ENCODE data around the gene CTNNA1.
"Not testable (repeated sequence)": the region's sequence is repeated elsewhere in the genome, so short reads cannot be mapped to it uniquely, and the experiment has no call there.

CTNNA1 gene

DNA sequence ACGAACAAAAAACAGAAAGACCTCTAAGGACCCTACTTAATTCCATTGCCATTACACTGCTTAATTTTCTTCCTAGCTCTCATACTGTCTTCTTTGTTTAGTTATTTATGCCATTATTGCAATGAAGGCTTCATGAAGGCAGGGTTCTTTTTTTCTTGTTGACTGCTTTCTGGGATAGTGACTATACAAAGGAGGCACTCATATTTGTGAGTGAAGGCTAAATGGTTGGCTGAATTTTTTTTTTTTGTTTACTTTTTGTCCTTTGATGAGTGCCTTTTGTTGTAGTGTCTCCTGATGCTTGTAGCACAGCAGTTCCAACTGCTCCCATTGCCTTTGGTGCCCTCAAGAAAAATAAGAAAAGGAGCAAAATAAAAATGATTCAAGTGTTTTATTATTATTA, 17.8 kb downstream of the CTNNA1 start:
- no peak overlapping the region for H3K4me3 ChIP-seq (ENCODE audit: low read length)
- no peak for DNase-seq (ENCODE audit: low read depth)
- TF ChIP-seq, protein P1, sequence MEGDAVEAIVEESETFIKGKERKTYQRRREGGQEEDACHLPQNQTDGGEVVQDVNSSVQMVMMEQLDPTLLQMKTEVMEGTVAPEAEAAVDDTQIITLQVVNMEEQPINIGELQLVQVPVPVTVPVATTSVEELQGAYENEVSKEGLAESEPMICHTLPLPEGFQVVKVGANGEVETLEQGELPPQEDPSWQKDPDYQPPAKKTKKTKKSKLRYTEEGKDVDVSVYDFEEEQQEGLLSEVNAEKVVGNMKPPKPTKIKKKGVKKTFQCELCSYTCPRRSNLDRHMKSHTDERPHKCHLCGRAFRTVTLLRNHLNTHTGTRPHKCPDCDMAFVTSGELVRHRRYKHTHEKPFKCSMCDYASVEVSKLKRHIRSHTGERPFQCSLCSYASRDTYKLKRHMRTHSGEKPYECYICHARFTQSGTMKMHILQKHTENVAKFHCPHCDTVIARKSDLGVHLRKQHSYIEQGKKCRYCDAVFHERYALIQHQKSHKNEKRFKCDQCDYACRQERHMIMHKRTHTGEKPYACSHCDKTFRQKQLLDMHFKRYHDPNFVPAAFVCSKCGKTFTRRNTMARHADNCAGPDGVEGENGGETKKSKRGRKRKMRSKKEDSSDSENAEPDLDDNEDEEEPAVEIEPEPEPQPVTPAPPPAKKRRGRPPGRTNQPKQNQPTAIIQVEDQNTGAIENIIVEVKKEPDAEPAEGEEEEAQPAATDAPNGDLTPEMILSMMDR (IDR thresholded peaks at IDR 0.05; ENCODE audit: insufficient read depth, low read depth, low read length, missing control alignments) = no peak

DNA sequence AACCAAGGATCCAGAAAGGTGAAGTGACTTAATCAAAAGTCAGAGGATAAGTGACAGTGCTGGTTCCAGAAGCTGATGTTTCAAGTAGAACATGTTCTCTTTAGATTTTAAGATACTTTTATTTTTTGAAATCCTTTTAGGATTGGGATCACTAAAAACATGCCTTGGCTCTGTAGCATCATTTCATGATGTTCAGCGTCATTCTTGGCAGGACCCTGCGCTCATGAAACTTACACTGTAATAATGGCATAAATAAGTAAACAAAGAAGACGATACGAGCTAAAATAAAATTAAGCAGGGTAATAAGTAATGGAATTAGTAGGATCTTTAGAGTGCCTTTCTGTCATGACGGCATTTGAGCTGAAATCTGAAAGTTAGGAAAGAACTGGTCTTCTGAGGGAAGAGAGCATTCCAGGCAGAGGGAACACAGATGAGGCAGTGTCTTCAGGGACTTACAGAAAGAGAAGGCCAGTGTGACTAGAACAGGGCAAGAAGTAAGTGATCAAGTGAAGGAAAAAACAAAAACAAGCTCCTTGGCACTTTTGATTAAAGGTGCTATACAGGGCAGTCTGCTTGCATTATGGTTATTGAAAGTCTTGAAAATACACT, 19.9 kb downstream of the CTNNA1 start:
- TF ChIP-seq, protein P1 (IDR thresholded peaks at IDR 0.05; ENCODE audit: insufficient read depth, low read depth, low read length, missing control alignments) = no peak
- DNase-seq (ENCODE audit: low read depth) = no peak
- no peak overlapping the region for H3K4me3 ChIP-seq (ENCODE audit: low read length)

DNA sequence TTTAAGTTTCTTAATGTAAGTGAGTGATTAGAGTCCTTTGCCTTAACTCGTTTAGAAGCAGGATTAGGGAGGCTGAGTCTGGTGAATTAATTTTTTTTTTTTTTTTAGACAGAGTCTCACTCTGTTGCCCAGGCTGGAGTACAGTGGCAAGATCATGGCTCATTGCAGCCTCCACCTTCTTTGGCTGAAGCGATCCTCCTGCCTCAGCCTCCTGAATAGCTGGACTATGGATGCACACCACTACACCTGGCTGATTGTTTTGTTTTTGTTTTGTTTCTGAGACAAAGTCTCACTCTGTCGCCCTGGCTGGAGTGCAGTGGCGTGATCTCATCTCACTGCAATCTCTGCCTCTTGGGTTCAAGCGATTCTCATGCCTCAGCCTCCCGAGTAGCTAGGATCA, 20.4 kb downstream of the CTNNA1 start:
- H3K4me3 ChIP-seq (ENCODE audit: low read length); DNase-seq (ENCODE audit: low read depth): not testable (repeated sequence)

DNA sequence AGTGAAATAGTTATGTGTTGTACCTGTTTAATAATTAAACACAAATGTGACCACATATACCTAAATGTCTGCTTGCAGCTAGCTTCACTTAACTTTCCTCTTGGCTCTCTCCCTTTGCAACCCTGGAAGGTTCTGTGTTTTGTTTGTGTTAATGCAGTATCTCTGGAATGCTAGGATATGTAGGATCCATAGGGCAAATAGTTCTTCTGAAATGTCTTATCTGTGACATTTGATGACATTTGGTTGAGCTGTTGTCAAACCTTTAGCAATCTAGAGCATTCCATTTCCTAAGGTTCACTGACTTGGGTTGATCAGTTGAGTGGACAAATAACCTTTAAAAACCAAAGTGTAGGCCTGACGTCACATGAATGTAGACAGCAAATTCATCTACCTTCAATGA, 21.8 kb downstream of the CTNNA1 start:
- no peak for DNase-seq (ENCODE audit: low read depth)
- no peak overlapping the region for H3K4me3 ChIP-seq (ENCODE audit: low read length)
- TF ChIP-seq, protein P1 (IDR thresholded peaks at IDR 0.05; ENCODE audit: insufficient read depth, low read depth, low read length, missing control alignments) = no peak

DNA sequence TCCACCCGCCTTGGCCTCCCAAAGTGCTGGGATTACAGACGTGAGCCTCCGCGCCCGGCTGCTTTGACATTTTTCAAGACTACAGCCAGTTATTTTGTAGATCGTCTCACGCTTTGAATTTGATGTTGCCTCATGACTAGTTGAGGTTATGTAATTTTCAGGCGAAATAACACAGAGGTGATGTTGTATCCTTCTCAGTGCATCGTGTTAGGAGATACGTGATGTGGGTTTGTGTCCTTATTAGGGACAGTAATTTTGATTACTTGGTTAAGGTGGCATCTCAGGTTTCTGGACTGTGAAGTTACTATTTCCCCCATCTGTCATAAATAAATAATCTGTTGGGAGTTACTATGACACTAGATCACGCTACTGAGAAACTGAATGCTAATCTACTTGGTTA, 25.0 kb downstream of the CTNNA1 start:
- TF ChIP-seq, protein P1 (IDR thresholded peaks at IDR 0.05; ENCODE audit: insufficient read depth, low read depth, low read length, missing control alignments) = no peak
- DNase-seq (ENCODE audit: low read depth) = no peak
- H3K4me3 ChIP-seq (ENCODE audit: low read length) = no peak overlapping the region

DNA sequence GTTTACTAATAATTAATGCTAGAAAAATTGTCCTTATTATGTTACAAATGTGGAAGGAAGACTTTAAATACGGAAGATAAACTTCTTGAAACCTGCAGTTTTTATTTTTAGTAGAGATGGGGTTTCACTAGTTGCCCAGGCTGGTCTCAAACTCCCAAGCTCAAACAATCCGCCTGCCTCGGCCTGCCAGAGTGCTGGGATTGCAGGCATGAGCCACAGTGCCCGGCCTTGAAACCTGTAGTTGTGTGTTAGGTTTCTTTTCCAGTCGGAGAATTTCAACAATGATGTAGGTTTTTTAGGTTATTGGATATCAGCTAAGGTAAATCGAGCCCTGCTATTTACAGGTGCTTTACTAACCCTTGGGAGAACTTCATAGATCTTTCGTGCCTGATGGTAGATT, 30.8 kb downstream of the CTNNA1 start:
- H3K4me3 ChIP-seq (ENCODE audit: low read length) = no peak overlapping the region
- DNase-seq (ENCODE audit: low read depth) = no peak
- TF ChIP-seq, protein P1 (IDR thresholded peaks at IDR 0.05; ENCODE audit: insufficient read depth, low read depth, low read length, missing control alignments) = no peak

DNA sequence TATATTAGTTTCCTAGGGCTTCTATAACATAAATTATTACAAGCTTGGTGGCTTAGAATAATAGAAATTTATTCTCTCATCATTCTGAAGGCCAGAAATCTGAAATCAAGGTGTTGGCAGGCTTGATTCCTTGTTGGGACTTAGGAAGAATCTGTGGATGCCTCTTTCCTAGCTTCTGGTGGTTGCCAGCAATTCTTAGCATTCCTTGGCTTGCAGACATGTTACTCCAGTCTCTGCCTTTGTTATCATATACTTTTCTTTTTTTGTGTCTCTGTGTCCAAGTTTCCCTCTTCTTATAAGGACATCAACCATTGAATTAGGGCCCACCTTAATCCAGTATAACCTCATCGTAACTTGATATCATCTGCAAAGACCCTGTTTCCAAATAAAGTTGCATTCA, 31.4 kb downstream of the CTNNA1 start:
- H3K4me3 ChIP-seq (ENCODE audit: low read length) = no peak overlapping the region
- no peak for DNase-seq (ENCODE audit: low read depth)
- TF ChIP-seq, protein P1 (IDR thresholded peaks at IDR 0.05; ENCODE audit: insufficient read depth, low read depth, low read length, missing control alignments) = no peak

All from epithelial cell of esophagus (primary cell).